ENCODE results near the gene LSAMP. TPM values are rescaled to one million over a fixed set of nuclear protein-coding genes. Genes with fewer than 3 reads are reported as not detected.

Gene LSAMP
- total RNA-seq, 2 donors from 2014 or later, result 1.9 to 5.4 TPM

GRCh38 chr3:116051586-116051985, 393.7 kb downstream of the LSAMP start:
- no peaks in the 10 kb centered on the region for H3K4me1 ChIP-seq (ENCODE audit: control insufficient read depth in 1 of 2, low read depth in 2 of 2)
- no peaks in the 10 kb centered on the region for H3K9me3 ChIP-seq
- no peak for ATAC-seq (ENCODE audit: insufficient number of reproducible peaks, low FRiP score, low read depth)
- TF ChIP-seq CTCF (IDR thresholded peaks at IDR 0.05), result no peak
- H3K27ac ChIP-seq, result no peak overlapping the region
- no peaks in the 10 kb centered on the region for H3K27me3 ChIP-seq (replicated peaks; ENCODE audit: insufficient read depth)
- no peak for DNase-seq (ENCODE audit: low spot score)
- no peaks in the 10 kb centered on the region for H3K36me3 ChIP-seq
- H3K4me3 ChIP-seq, result no peak overlapping the region

GRCh38 chr3:116051040-116051439, 394.2 kb downstream of the LSAMP start:
- Histone ChIP-seq H3K4me1 (ENCODE audit: control insufficient read depth in 1 of 2, low read depth in 2 of 2) (no peaks in the 10 kb centered on the region), H3K27ac (no peak overlapping the region), H3K36me3 (no peaks in the 10 kb centered on the region), H3K27me3 (replicated peaks; ENCODE audit: insufficient read depth) (no peaks in the 10 kb centered on the region), H3K9me3 (no peaks in the 10 kb centered on the region), H3K4me3 (no peak overlapping the region)
- ATAC-seq (ENCODE audit: insufficient number of reproducible peaks, low FRiP score, low read depth), result no peak
- no peak for DNase-seq (ENCODE audit: low spot score)
- no peak for TF ChIP-seq CTCF (IDR thresholded peaks at IDR 0.05)

GRCh38 chr3:116050311-116050915, 394.9 kb downstream of the LSAMP start:
- ATAC-seq (ENCODE audit: insufficient number of reproducible peaks, low FRiP score, low read depth), result no peak
- no peak overlapping the region for H3K27ac ChIP-seq
- DNase-seq (ENCODE audit: low spot score), result no peak

GRCh38 chr3:116048991-116049390, 396.3 kb downstream of the LSAMP start:
- Histone ChIP-seq H3K27ac (no peak overlapping the region), H3K9me3 (no peaks in the 10 kb centered on the region), H3K4me3 (no peak overlapping the region), H3K4me1 (ENCODE audit: control insufficient read depth in 1 of 2, low read depth in 2 of 2) (no peaks in the 10 kb centered on the region), H3K36me3 (no peaks in the 10 kb centered on the region), H3K27me3 (replicated peaks; ENCODE audit: insufficient read depth) (no peaks in the 10 kb centered on the region)
- ATAC-seq (ENCODE audit: insufficient number of reproducible peaks, low FRiP score, low read depth) (no peak), DNase-seq (ENCODE audit: low spot score) (no peak)
- TF ChIP-seq CTCF (IDR thresholded peaks at IDR 0.05), result no peak

More at GRCh38 chr3:116050311-116050915, 394.9 kb downstream of the LSAMP start:
- TF ChIP-seq CTCF (IDR thresholded peaks at IDR 0.05), result no peak
- Histone ChIP-seq H3K36me3 (no peaks in the 10 kb centered on the region), H3K4me3 (no peak overlapping the region), H3K9me3 (no peaks in the 10 kb centered on the region), H3K4me1 (ENCODE audit: control insufficient read depth in 1 of 2, low read depth in 2 of 2) (no peaks in the 10 kb centered on the region), H3K27me3 (replicated peaks; ENCODE audit: insufficient read depth) (no peaks in the 10 kb centered on the region)

GRCh38 chr3:116046350-116046749, 398.9 kb downstream of the LSAMP start:
- H3K27me3 ChIP-seq (replicated peaks; ENCODE audit: insufficient read depth), result no peaks in the 10 kb centered on the region
- H3K36me3 ChIP-seq, result no peaks in the 10 kb centered on the region
- no peak overlapping the region for H3K27ac ChIP-seq
- no peak for DNase-seq (ENCODE audit: low spot score)
- H3K9me3 ChIP-seq, result no peaks in the 10 kb centered on the region
- ATAC-seq (ENCODE audit: insufficient number of reproducible peaks, low FRiP score, low read depth), result no peak
- H3K4me1 ChIP-seq (ENCODE audit: control insufficient read depth in 1 of 2, low read depth in 2 of 2), result no peaks in the 10 kb centered on the region
- TF ChIP-seq CTCF (IDR thresholded peaks at IDR 0.05), result no peak
- no peak overlapping the region for H3K4me3 ChIP-seq
